HCT116 (cell line): ENCODE data around the gene NDOR1.

Source experiments
- CEBPB ChIP-seq: IDR thresholded peaks from 2 replicates; pipeline ENCODE4 v1.6.1; 2012; ENCODE audit warnings: low read depth
- CTCF ChIP-seq, 3 experiments: fragments of 200-600 bp in 1 of 3; sonication (generic) in 1 of 3; IDR thresholded peaks in 2 of 3; conservative IDR thresholded peaks in 1 of 3; 2 replicates each; pipeline ENCODE4 v1.5.1; 2012 to 2017; ENCODE audit warnings: low read depth in 2 of 3, low read length in 2 of 3, antibody characterized with exemption in 1 of 3, borderline replicate concordance in 1 of 3, control low read depth in 1 of 3, mild to moderate bottlenecking in 1 of 3, mixed read lengths in 1 of 3, mixed run types in 1 of 3, moderate library complexity in 1 of 3; ENCODE audit not compliant: insufficient read depth in 1 of 3
- EZH2 ChIP-seq: fragments of 200-600 bp; sonication (generic); IDR thresholded peaks from 2 replicates; pipeline ENCODE4 v1.6.1; 2017; ENCODE audit warnings: antibody characterized with exemption, mixed run types
- EZH2phosphoT487 ChIP-seq: fragments of 200-600 bp; IDR thresholded peaks from 2 replicates; pipeline ENCODE4 v1.6.1; 2018; ENCODE audit warnings: antibody characterized with exemption, borderline replicate concordance
- MAX ChIP-seq: IDR thresholded peaks from 2 replicates; pipeline ENCODE4 v1.6.1; 2012
- POLR2A ChIP-seq: IDR thresholded peaks from 2 replicates; pipeline ENCODE4 v1.7.0; 2011; ENCODE audit warnings: borderline replicate concordance; ENCODE audit not compliant: insufficient read depth, insufficient read length; ENCODE audit errors: extremely low read depth
- SRF ChIP-seq: IDR thresholded peaks from 2 replicates; pipeline ENCODE4 v1.6.1; 2012; ENCODE audit warnings: low read depth
- TCF7L2 ChIP-seq: IDR thresholded peaks from 2 replicates; pipeline ENCODE4 v1.7.0; 2011; ENCODE audit warnings: borderline replicate concordance, inconsistent platforms; ENCODE audit not compliant: insufficient read depth, insufficient read length; ENCODE audit errors: extremely low read depth

GRCh38 chr9:137240318-137240840, 34.9 kb downstream of the NDOR1 start:
- no peak for TF ChIP-seq EZH2
- no peak for TF ChIP-seq CTCF (IDR thresholded peaks at IDR 0.05 in 2 of 3, conservative IDR thresholded peaks at IDR 0.05 in 1 of 3; ENCODE audit: borderline replicate concordance in 1 of 3, insufficient read depth in 1 of 3, low read depth in 2 of 3, low read length in 2 of 3)
- no peak for TF ChIP-seq EZH2phosphoT487
- TF ChIP-seq POLR2A: peak; percentile 64
- TF ChIP-seq TCF7L2: no peak
- no peak for TF ChIP-seq MAX
- no peak for TF ChIP-seq SRF
- no peak for TF ChIP-seq CEBPB
